B cell (primary cell): Measurements from ENCODE around the gene OR13H1. TPM values are rescaled to one million over a fixed set of nuclear protein-coding genes. Genes with fewer than 3 reads are reported as not detected.

Source experiments
- ATAC-seq: fragments of 200-7000 bp; cut with Tn5 transposase; one replicate; pipeline ENCODE4 v1.10.0; 2021; ENCODE audit warnings: low read depth, mild to moderate bottlenecking, moderate number of reproducible peaks, moderate library complexity
- CTCF ChIA-PET: fragments of 350-600 bp; sonication (Branson Sonifier 250); formaldehyde crosslinking; loops from one replicate; lab custom pipeline; 2021; ENCODE audit warnings: antibody characterized with exemption, inconsistent platforms; lab: Charles Lee
- POLR2A ChIA-PET: fragments of 350-600 bp; sonication (Branson Sonifier 250); formaldehyde crosslinking; loops from one replicate; lab custom pipeline; 2021; ENCODE audit warnings: antibody characterized with exemption; lab: Charles Lee
- DNase-seq: peaks from one replicate; pipeline ENCODE4 v3.0.0; 2013
- H2AFZ ChIP-seq: 2 replicates; pipeline ENCODE4 v1.6.1; 2012; ENCODE audit warnings: mild to moderate bottlenecking, low read depth, low read length; ENCODE audit not compliant: insufficient read depth, poor library complexity, severe bottlenecking
- H3K27ac ChIP-seq, 2 donors: 1 replicate in 1 of 2; 2 replicates in 1 of 2; pipeline ENCODE4 v1.5.1; 2012 to 2013; ENCODE audit warnings: low read length in 2 of 2, mild to moderate bottlenecking in 2 of 2, moderate library complexity in 1 of 2
- H3K27me3 ChIP-seq, 4 experiments: fragments of 200-600 bp in 1 of 4; sonication (generic) in 1 of 4; replicated peaks in 1 of 4; 1 replicate in 2 of 4; 2 replicates in 2 of 4; pipeline versions ENCODE4 v1.6.1 to v1.7.0; 2013 to 2016; ENCODE audit warnings: low read length in 3 of 4, mild to moderate bottlenecking in 2 of 4, mixed read lengths in 1 of 4, moderate library complexity in 1 of 4; ENCODE audit not compliant: insufficient read depth in 4 of 4, control insufficient read depth in 3 of 4; ENCODE audit errors: control extremely low read depth in 1 of 4
- H3K36me3 ChIP-seq, 2 experiments: replicated peaks in 1 of 2; 1 replicate in 1 of 2; 2 replicates in 1 of 2; pipeline versions ENCODE4 v1.6.1 to v1.7.1; 2013; ENCODE audit warnings: low read length in 1 of 2; ENCODE audit not compliant: insufficient read depth in 2 of 2, control insufficient read depth in 1 of 2; ENCODE audit errors: control extremely low read depth in 1 of 2, extremely low read depth in 1 of 2
- H3K4me1 ChIP-seq, 2 donors: fragments of 200-600 bp in 1 of 2; sonication (generic) in 1 of 2; 1 replicate in 1 of 2; 2 replicates in 1 of 2; pipeline versions ENCODE4 v1.5.1 to v1.6.1; 2013 to 2017; ENCODE audit warnings: low read length in 2 of 2; ENCODE audit not compliant: control insufficient read depth in 2 of 2, insufficient read depth in 2 of 2
- H3K4me2 ChIP-seq: replicated peaks from 2 replicates; pipeline ENCODE3; 2012; ENCODE audit warnings: mild to moderate bottlenecking, low read depth, low read length; ENCODE audit not compliant: poor library complexity, severe bottlenecking
- H3K4me3 ChIP-seq, 5 experiments: fragments of 200-600 bp in 1 of 5; sonication (generic) in 1 of 5; 1 replicate in 3 of 5; 2 replicates in 2 of 5; pipeline versions ENCODE4 v1.5.1 to v1.7.0; 2011 to 2016; ENCODE audit warnings: low read length in 4 of 5, mild to moderate bottlenecking in 4 of 5, low read depth in 2 of 5, control low read depth in 1 of 5, moderate library complexity in 1 of 5; ENCODE audit not compliant: insufficient read depth in 1 of 5; ENCODE audit errors: control extremely low read depth in 1 of 5, extremely low read depth in 1 of 5
- H3K79me2 ChIP-seq: fragments of 200-600 bp; sonication (generic); one replicate; pipeline ENCODE4 v1.6.0; 2016; ENCODE audit warnings: low read length; ENCODE audit not compliant: control insufficient read depth, insufficient read depth
- H3K9ac ChIP-seq: fragments of 200-600 bp; sonication (generic); 2 replicates; pipeline ENCODE4 v1.6.1; 2017; ENCODE audit warnings: mild to moderate bottlenecking, low read length, moderate library complexity
- H3K9me3 ChIP-seq, 3 donors: one replicate each; pipeline versions ENCODE4 v1.6.1 to v1.7.1; 2013; ENCODE audit warnings: low read length in 2 of 3; ENCODE audit not compliant: control insufficient read depth in 2 of 3, insufficient read depth in 1 of 3; ENCODE audit errors: control extremely low read depth in 1 of 3
- H4K20me1 ChIP-seq: 2 replicates; pipeline ENCODE4 v1.6.0; 2012; ENCODE audit warnings: mild to moderate bottlenecking, low read length; ENCODE audit not compliant: insufficient read depth, control insufficient read depth, poor library complexity, severe bottlenecking
- H3K27ac Mint-ChIP-seq: one replicate; pipeline ENCODE4 v1.8.0; 2021; ENCODE audit warnings: mixed read lengths
- H3K27me3 Mint-ChIP-seq: one replicate; pipeline ENCODE4 v1.8.0; 2021; ENCODE audit warnings: mixed read lengths
- H3K4me1 Mint-ChIP-seq: one replicate; pipeline ENCODE4 v1.8.0; 2021; ENCODE audit warnings: mixed read lengths
- H3K4me3 Mint-ChIP-seq: one replicate; pipeline ENCODE4 v1.8.0; 2021; ENCODE audit warnings: mixed read lengths
- H3K9me3 Mint-ChIP-seq: one replicate; pipeline ENCODE4 v1.8.0; 2022; ENCODE audit warnings: mixed read lengths; ENCODE audit not compliant: insufficient read depth
- EZH2 ChIP-seq: IDR thresholded peaks from 2 replicates; pipeline ENCODE4 v1.6.1; 2012; ENCODE audit warnings: borderline replicate concordance, low read depth, mild to moderate bottlenecking, moderate library complexity, low read length; ENCODE audit not compliant: insufficient read depth, poor library complexity, severe bottlenecking
- WGBS: methylation state at CpG from one replicate; pipeline ENCODE4 v1.1.5; 2013; ENCODE audit warnings: missing lambda C conversion rate; ENCODE audit not compliant: insufficient coverage; 5-methylcytosine and 5-hydroxymethylcytosine counted together
- intact Hi-C: fragments of 100-400 bp; cut with micrococcal nuclease; formaldehyde crosslinking; loops from one replicate; pipeline ENCODE4 v1.10.0; 2022
- polyA plus RNA-seq: library from polyadenylated mRNA; depleted of rRNA; stranded (reverse); fragments of >200 nt; gene quantifications from 2 replicates; pipeline ENCODE4 v1.2.3, GENCODE V29; 2012
- total RNA-seq, 2 donors: library from RNA; stranded (reverse); fragments of 120-200 nt in 1 of 2; gene quantifications; 1 replicate in 1 of 2; 2 replicates in 1 of 2; pipeline versions ENCODE4 v1.2.3 to v1.2.4, GENCODE V29; 2013 to 2022
- TF ChIP-seq, protein P1 (sequence below): fragments of 200-600 bp; IDR thresholded peaks from one replicate; pipeline ENCODE4 v1.8.0; 2022; ENCODE audit warnings: antibody characterized with exemption, mild to moderate bottlenecking

OR13H1 gene
- total and polyA plus RNA-seq, 2 donors (not counting 1 experiment from before 2014, with no cell fraction given): not detected

- CTCF ChIA-PET: no interaction called here
- Mint-ChIP-seq H3K27me3 (no peaks in the 10 kb centered on the region), H3K27ac (no peak overlapping the region), H3K9me3 (no peaks in the 10 kb centered on the region), H3K4me1 (no peaks in the 10 kb centered on the region), H3K4me3 (no peak overlapping the region)
- TF ChIP-seq EZH2: no peak
- TF ChIP-seq, protein P1, sequence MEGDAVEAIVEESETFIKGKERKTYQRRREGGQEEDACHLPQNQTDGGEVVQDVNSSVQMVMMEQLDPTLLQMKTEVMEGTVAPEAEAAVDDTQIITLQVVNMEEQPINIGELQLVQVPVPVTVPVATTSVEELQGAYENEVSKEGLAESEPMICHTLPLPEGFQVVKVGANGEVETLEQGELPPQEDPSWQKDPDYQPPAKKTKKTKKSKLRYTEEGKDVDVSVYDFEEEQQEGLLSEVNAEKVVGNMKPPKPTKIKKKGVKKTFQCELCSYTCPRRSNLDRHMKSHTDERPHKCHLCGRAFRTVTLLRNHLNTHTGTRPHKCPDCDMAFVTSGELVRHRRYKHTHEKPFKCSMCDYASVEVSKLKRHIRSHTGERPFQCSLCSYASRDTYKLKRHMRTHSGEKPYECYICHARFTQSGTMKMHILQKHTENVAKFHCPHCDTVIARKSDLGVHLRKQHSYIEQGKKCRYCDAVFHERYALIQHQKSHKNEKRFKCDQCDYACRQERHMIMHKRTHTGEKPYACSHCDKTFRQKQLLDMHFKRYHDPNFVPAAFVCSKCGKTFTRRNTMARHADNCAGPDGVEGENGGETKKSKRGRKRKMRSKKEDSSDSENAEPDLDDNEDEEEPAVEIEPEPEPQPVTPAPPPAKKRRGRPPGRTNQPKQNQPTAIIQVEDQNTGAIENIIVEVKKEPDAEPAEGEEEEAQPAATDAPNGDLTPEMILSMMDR: no peak
- Histone ChIP-seq H3K4me2 (no peak overlapping the region), H3K9ac (no peak overlapping the region), H3K9me3 (no peaks in the 10 kb centered on the region), H3K36me3 (no peaks in the 10 kb centered on the region), H3K4me3 (no peak overlapping the region), H3K4me1 (no peaks in the 10 kb centered on the region), H3K79me2 (no peaks in the 10 kb centered on the region), H2AFZ (no peak overlapping the region), H3K27ac (no peak overlapping the region), H3K27me3 (no peaks in the 10 kb centered on the region), H4K20me1 (no peaks in the 10 kb centered on the region)
- POLR2A ChIA-PET: no interaction called here
- intact Hi-C loops: no loop called here
- no peak for DNase-seq
- ATAC-seq: no peak
- WGBS: no CpG with 5 or more reads among the region's 9 CpGs
These were observed 30.5 kb upstream of the OR13H1 start for GRCh38 chrX:131513159-131513914.

DNA sequence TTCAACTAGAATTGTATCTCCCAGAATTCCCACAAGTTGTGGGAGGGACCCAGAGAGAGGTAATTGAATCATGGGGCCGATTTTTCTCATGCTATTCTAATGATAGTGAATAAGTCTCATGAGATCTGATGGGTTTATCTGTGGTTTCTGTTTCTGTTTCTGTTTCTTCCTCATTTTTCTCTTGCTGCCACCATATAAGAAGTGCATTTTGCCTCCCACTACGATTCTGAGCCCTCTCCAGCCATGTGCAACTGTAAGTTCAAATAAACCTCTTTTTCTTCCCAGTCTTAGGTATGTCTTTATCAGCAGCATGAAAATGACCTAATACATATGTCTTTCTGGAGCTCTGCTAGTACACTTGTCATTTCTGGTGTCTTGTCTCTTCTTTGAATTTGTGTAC, 22.1 kb upstream of the OR13H1 start:
- intact Hi-C loops: no loop called here
- no peaks in the 10 kb centered on the region for H3K79me2 ChIP-seq
- no peak overlapping the region for H3K4me2 ChIP-seq
- H3K4me1 ChIP-seq: no peaks in the 10 kb centered on the region
- Mint-ChIP-seq H3K9me3 (no peaks in the 10 kb centered on the region), H3K27me3 (no peaks in the 10 kb centered on the region), H3K27ac (no peak overlapping the region), H3K4me3 (no peak overlapping the region), H3K4me1 (no peaks in the 10 kb centered on the region)
- WGBS: no CpG with 5 or more reads among the region's 2 CpGs
- no peaks in the 10 kb centered on the region for H3K27me3 ChIP-seq
- ChIA-PET CTCF (no interaction called here), POLR2A (no interaction called here)
- no peaks in the 10 kb centered on the region for H3K36me3 ChIP-seq
- H3K9me3 ChIP-seq: no peaks in the 10 kb centered on the region
- H3K27ac ChIP-seq: no peak overlapping the region
- DNase-seq (no peak), ATAC-seq (no peak)
- no peak overlapping the region for H2AFZ ChIP-seq
- H3K9ac ChIP-seq: no peak overlapping the region
- no peaks in the 10 kb centered on the region for H4K20me1 ChIP-seq
- no peak for TF ChIP-seq EZH2
- TF ChIP-seq, protein P1: no peak
- H3K4me3 ChIP-seq: no peak overlapping the region
